GM13977 (cell line): ENCODE measurements around the gene RTP2.

Experiments
- DNase-seq: peaks from one replicate; pipeline ENCODE4 v3.0.0; 2012; ENCODE audit warnings: low spot score
- CTCF ChIP-seq: IDR thresholded peaks from 2 replicates; pipeline ENCODE4 v1.5.1; 2012; ENCODE audit warnings: mild to moderate bottlenecking, control low read depth; ENCODE audit not compliant: insufficient read depth; ENCODE audit errors: extremely low read depth, missing control alignments
- in situ Hi-C: fragments of 300-500 bp; cut with MboI; formaldehyde crosslinking; loops from one replicate; pipeline ENCODE4 v1.12.0; 2022; ENCODE audit warnings: low sequenced_read_pairs, low pct_unique_long_range_greater_than_20kb, mixed read lengths, inconsistent platforms; ENCODE audit not compliant: unreplicated experiment

The RTP2 gene

GRCh38 chr3:187741403-187742350 lies 39.3 kb upstream of the RTP2 start:
- in situ Hi-C loops: loop anchor here (5.0 to 25.0 kb wide), 3 partner anchors 996 to 1396 kb away; no protein-coding TSS in a partner anchor
- peak; percentile 71 for TF ChIP-seq CTCF
- peak; percentile 65 for DNase-seq

- peak; percentile 91 for TF ChIP-seq CTCF
- in situ Hi-C loops: loop anchor here (5.0 to 25.0 kb wide), 3 partner anchors 997 to 1397 kb away; no protein-coding TSS in a partner anchor
- DNase-seq: peak; percentile 71
These were observed 38.4 kb upstream of the RTP2 start for GRCh38 chr3:187740421-187741399.

GRCh38 chr3:187739561-187740332 lies 37.4 kb upstream of the RTP2 start:
- in situ Hi-C loops: loop anchor here (5.0 to 25.0 kb wide), 3 partner anchors 998 to 1398 kb away; no protein-coding TSS in a partner anchor
- peak; percentile 82 for DNase-seq
- TF ChIP-seq CTCF: peak; percentile 99

GRCh38 chr3:187739094-187739560 lies 36.8 kb upstream of the RTP2 start:
- no peak for DNase-seq
- TF ChIP-seq CTCF: no peak
- in situ Hi-C loops: loop anchor here (25.0 kb wide), 2 partner anchors 998 to 1398 kb away; no protein-coding TSS in a partner anchor

GRCh38 chr3:187738331-187739093 lies 36.2 kb upstream of the RTP2 start:
- peak; percentile 87 for TF ChIP-seq CTCF
- in situ Hi-C loops: loop anchor here (25.0 kb wide), 2 partner anchors 999 to 1399 kb away; no protein-coding TSS in a partner anchor
- peak; percentile 90 for DNase-seq
